ENCODE data around the gene OLA1. TPM values are rescaled to one million over a fixed set of nuclear protein-coding genes. Genes with fewer than 3 reads are reported as not detected.

Gene OLA1
- total and polyA plus RNA-seq, 2 of the 13 experiments (the other 11 are each of a cell fraction or from before 2014, with no cell fraction given): 153 to 241 TPM

GRCh38 chr2:174059178-174059883, 189.0 kb downstream of the OLA1 start (continued):
- TF ChIP-seq, protein P1, sequence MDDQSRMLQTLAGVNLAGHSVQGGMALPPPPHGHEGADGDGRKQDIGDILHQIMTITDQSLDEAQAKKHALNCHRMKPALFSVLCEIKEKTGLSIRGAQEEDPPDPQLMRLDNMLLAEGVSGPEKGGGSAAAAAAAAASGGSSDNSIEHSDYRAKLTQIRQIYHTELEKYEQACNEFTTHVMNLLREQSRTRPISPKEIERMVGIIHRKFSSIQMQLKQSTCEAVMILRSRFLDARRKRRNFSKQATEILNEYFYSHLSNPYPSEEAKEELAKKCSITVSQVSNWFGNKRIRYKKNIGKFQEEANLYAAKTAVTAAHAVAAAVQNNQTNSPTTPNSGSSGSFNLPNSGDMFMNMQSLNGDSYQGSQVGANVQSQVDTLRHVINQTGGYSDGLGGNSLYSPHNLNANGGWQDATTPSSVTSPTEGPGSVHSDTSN (CRISPR knock-in tag; IDR thresholded peaks at IDR 0.05; ENCODE audit: borderline replicate concordance): no peak
- TF ChIP-seq SOX5 (CRISPR knock-in tag; IDR thresholded peaks at IDR 0.05; ENCODE audit: borderline replicate concordance) (peak; percentile 41; the same call in 1 of the 2 replicates), ZNF644 (CRISPR knock-in tag; IDR thresholded peaks at IDR 0.05; ENCODE audit: low read depth) (0 out of 2 replicates have a peak, but pooled peaks have one; percentile 8), ARID5B (CRISPR knock-in tag; IDR thresholded peaks at IDR 0.05) (peak; percentile 26; the same call in 1 of the 2 replicates)

GRCh38 chr2:174058456-174058855, 189.9 kb downstream of the OLA1 start:
- no peak for ATAC-seq
- WGBS (ENCODE audit: low lambda C conversion rate): 57% methylated on average over 1 of the region's 1 CpG

More at GRCh38 chr2:174058456-174058855, 189.9 kb downstream of the OLA1 start:
- Histone ChIP-seq H3K36me3 (replicated peaks in 1 of 2; ENCODE audit: control insufficient read depth in 1 of 2, insufficient read depth in 2 of 2, low read length in 2 of 2) (no peaks in the 10 kb centered on the region), H3K27me3 (ENCODE audit: control insufficient read depth in 1 of 2, insufficient read depth in 2 of 2, low read length in 2 of 2) (no peaks in the 10 kb centered on the region), H3K9me3 (ENCODE audit: low read length) (no peaks in the 10 kb centered on the region), H4K20me1 (ENCODE audit: insufficient read depth, low read length) (no peaks in the 10 kb centered on the region), H3K79me2 (ENCODE audit: insufficient read depth, low read length) (no peaks in the 10 kb centered on the region), H3K9ac (ENCODE audit: insufficient read depth, low read depth, low read length) (no peak overlapping the region), H3K4me3 (replicated peaks in 1 of 3; ENCODE audit: insufficient read depth in 1 of 3, low read depth in 2 of 3, low read length in 3 of 3) (no peak overlapping the region), H3K27ac (ENCODE audit: extremely low read length, insufficient read depth, low read length) (no peak overlapping the region), H3K4me1 (ENCODE audit: insufficient read depth, low read length) (peaks cover 23% of the 10 kb centered on the region), H3K4me2 (ENCODE audit: low read depth, low read length) (no peak overlapping the region), H2AFZ (ENCODE audit: low read length) (no peak overlapping the region)
- TF ChIP-seq MED1 (CRISPR knock-in tag; IDR thresholded peaks at IDR 0.05): no peak
- in situ Hi-C loops (cut with HindIII; ENCODE audit: extremely low pct_ligation_motif_present, low pct_unique_long_range_greater_than_20kb) (no loop called here), intact Hi-C loops (cut with micrococcal nuclease; ENCODE audit: unreplicated experiment) (no loop called here)
- no peak for FAIRE-seq
- no TSS peak for BruUV-seq (replicated peaks)
- no peak for DNase-seq (ENCODE audit: low spot score)
- ChIA-PET CTCF (ENCODE audit: low intra/inter-chr PET ratio, low total read pairs) (no interaction called here), POLR2A (no interaction called here)

Data from HepG2 (cell line).